DMS53 treated with DMSO at 0.1 percent for 48 hours (cell line): ENCODE measurements around the gene TMEM114.
"Not testable (repeated sequence)": the region's sequence is repeated elsewhere in the genome, so short reads cannot be mapped to it uniquely, and the experiment has no call there.

Source experiments
- DNase-seq: peaks from one replicate; lab custom pipeline; 2025; ENCODE audit not compliant: unreplicated experiment; lab: John Stamatoyannopoulos, UW

The TMEM114 gene

DNA sequence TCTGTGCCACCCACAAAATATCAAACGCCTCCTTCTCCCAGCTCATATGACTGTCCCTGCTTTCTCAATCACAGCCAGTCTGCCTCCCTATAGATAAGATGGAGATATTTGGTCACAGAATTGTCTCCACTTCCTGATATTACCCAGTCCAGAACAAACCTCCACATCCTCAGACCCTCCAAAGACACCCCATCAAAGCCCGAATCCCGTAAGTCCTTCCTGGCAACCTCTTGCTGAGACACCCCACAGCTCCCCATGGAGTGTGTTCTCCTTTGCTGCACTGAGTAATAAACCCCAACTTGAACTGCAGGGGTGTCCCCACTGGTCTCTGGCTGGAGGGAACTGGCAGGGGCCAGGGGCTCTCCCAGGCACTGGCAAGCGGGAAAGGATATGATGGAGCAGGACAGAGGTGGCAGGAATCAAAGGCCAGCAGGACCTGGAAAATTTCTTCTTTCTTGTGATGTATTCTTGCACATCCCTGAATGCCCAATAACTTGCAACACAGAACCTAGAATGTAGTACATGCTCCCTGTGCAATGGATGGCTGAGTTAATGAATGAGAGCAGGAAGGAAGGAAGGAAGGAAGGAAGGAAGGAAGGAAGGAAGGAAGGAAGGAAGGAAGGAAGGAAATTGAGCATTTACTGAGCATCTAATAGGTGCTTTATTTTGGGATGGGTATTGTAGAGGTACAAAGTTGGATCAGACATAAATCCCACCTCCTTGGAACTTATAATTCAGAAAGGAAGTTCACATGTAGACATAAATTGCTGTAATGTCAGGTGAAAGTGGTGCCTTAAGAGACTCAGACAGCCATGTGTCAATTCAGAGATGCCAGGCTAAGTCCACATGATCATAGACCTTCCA lies 13.9 kb downstream of the TMEM114 start:
- no peak for DNase-seq

DNA sequence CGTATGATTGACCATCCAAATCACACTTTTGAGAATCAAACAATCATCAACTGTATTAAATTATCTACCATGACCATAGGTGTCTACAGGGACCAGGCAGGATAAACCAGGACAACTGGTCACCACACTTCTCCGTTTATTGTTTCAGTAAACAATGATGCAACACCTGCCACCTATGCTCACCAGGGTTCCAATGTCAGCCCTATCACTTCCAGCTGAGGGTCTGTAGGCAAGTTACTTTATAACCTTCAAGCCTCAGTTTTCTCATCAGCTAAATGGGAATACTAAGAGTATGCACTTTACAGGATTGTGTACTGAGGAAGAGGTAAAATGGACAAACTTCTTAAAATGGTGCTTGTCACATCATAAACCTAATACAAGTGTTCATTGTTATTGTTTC lies 14.9 kb downstream of the TMEM114 start:
- no peak for DNase-seq

DNA sequence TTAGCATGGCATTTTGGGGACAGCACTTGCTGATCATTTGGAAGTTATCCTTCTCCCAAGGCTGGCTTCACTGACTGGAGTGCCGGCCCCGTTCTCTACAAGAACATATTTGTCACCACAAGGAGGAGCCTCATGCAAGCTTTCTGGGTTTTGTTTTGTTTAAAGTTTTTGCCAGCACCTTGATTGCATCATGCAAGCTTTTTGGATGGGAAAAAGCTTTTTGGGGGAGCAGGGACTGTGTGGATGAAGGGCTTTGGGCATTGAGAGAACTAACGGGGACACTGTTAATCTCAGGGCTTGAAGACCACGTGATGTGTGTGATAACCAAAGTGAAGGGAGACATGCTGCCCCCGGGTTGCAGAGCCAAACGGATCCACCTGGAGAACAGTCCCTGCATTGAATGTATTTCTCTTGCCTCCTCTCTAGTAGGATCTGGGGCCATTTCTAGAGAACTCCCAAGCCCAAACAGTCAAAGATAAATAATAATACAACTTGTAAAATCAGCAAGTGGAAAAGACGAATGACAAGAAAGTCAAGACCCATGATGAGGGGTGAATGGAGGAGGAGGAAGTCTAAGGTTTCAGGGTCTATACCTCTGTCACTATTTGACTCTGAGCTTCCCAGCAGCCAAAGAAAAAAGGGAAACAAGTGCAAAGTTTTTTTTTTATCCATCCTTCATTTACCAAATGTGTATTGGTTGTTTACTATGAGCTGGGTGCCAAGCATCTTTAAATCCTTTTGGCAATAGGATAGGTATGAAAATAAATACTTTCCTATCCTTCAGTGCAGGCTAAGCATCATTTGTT lies 17.2 kb downstream of the TMEM114 start:
- peak; percentile 8 for DNase-seq

DNA sequence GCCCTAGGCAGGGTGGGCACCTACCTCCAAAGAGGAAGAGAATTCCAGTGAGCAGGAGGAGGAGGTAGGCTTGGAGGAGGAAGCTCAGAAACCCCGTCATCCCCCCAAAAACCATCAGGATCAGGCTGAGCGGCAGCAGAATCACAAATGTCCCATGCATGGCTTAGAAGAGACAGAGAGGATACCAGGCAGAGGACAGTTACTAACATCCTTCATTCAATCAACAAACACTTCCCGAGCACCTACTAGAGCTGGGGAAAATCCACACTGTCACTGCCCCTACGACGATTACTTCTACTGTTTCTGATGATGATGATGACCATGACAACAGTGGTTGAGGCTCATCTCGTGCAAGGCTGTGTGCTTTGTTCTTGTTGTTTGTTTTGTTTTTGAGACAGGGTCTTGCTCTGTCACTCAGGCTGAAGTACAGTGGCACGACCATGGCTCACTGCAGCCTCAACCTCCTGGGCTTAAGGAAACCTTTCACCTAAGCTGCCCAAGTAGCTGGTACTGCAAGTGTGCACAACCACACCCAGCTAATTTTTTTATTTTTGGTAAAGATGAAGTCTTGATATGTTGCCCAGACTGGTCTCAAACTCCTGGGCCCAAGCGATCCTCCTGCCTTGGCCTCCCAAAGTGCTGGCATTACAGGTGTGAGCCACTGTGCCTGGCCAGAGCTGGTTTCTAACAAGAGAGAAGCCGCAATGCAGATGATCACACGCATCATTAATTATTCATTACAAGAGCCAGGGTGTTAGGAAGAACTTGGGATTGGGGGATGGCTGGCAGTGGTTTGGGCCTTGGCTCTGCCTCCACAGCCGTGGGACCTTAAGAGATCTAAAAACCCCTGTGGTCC lies 18.0 kb downstream of the TMEM114 start:
- DNase-seq, result no peak

DNA sequence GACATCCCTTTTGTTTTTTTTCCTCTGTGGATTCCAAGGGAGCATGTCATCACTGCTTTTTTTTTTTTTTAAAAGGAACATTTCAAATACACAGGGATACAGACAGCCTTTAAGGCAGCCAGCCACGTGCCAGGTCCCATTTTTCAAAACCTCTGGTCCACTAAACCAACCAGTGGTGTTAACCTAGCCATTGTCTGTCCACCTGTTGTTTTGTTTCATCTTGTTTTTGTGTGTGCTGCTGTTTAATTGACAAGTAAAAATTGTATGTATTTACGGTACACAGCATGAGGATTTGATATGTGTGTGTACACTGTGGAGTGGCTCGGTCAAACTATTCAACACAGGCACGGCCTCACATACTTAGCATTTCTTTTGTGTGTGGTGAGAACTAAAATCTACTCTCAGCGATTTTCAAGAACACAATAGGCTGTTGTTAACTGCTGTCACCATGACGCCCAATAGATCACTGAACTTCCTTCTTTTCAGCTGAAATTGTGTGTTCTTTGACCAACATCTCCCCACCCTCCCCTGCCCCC lies 19.2 kb downstream of the TMEM114 start:
- no peak for DNase-seq

DNA sequence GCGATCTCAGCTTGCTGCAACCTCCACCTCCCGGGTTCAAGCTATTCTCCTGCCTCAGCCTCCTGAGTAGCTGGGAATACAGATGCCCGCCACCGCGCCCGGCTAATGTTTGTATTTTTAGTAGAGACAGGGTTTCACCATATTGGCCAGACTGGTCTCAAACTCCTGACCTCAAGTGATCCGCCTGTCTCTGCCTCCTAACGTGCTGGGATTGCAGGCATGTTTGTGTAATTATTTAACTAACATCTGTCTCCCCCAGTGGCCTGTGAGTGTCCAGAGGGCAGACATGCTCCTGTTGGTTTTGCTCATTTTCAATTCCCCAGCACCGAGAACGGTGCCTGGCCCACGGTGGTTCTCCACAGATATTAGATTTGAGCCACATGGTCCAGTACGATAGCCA lies 19.9 kb downstream of the TMEM114 start:
- not testable (repeated sequence) for DNase-seq

DNA sequence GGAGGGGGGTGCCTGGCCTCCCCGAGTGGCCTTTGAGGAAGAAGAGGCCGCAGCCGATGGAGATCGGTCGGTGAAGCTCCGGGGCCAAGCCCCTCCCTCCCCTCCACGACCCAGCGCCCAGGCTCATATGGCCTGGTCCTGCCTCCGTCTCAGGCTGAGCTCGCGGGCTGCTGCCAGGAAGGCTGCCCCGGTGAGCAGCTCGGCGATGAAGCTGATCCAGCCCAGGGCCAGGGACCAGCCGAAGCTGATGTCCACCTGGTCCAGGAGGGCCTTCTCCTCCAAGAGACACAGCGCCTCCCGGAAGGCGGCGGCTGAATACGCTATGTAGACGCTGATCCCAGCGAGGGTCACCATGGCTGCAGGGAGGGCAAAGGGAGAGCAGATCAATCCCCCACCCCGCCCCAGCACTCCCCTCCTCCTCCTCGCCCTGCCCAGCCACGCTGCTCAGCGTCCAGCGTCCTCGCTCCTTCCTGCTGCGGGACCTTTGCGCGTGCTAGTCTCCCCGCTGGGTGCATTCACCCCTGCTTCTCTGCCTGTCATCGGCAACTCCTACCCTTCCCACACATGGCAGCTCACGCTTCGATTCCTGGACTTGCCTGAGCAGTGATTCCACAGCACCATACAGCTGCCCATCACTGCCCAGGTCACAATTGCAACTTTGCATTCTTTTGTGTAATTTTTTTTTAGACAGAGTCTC lies 20.5 kb downstream of the TMEM114 start:
- no peak for DNase-seq

DNA sequence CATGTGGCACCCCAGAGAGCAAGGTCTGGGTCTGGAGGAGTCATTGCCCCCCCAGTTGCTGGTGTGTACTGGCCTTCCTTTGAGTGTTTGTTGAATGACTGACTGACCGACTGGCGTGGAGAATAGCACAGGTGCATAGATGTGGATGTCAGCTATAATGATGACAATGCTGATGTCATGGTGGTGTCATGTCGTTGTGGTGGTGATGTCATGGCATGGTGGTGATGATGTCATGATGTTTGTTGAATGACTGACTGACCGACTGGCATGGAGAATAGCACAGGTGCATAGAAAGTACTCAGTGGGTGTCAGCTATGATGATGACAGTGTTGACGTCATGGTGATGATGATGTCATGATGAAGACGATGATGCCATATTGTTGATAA lies 22.1 kb downstream of the TMEM114 start:
- no peak for DNase-seq

DNA sequence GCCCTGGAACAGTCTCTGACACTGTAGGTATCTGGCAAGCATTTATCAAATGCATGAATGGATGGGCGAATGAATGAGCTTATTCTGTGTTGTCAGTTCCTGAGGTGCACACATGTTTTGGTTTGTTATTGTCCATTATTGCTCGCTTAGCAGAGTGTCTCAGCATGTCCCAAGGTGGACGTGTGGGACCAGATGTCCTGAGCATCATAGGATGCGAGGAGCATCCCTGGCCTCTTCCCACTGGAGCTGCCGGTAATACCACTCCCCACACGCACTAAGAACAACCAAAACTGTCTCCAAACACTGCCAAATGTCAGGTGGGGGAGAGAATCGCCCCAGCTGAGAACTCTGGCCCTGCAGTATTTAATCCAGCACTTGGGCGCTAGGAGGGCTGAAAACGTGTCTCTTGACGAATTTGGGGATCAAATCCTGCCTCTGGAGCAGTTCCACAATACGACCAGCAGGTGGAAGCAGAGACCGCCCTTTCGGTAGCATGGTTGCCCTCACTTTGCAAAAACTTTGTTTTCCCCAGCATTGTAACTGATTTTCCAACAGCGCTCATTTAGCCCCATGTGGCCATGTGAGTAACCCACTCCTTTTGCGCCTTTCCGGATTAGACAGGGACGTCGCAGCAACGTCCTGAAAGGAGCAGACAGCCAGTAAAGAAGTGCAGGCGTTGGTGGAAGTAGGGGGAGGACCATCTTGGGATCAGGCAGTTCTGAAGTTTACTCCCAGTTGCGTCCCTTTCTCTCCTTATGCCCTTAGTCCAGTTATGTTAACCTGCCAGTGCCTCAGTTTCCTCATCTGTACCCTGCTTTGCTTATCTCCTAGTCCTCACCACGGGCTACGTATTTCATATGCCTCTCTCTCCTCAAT lies 22.7 kb downstream of the TMEM114 start:
- DNase-seq, result peak; percentile 76

DNA sequence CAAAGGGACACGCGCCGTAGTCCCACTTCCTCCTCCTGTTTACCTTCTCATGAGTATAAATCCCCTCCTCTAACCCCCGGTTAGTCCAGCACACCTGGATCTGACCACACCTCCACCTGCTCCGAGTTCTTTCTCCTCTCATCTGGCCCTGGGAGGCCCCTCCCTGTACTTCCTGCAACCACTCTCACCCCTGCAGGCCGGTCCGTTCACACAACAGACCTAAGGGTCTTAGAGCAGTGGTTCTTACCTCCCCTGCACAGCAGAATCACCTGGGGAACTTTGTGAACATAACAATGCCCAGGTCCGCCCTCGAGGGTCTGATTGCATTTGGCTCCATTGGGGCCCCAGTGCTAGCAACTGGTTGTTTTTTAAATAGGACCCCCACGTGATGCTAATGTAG lies 24.8 kb downstream of the TMEM114 start:
- no peak for DNase-seq

DNA sequence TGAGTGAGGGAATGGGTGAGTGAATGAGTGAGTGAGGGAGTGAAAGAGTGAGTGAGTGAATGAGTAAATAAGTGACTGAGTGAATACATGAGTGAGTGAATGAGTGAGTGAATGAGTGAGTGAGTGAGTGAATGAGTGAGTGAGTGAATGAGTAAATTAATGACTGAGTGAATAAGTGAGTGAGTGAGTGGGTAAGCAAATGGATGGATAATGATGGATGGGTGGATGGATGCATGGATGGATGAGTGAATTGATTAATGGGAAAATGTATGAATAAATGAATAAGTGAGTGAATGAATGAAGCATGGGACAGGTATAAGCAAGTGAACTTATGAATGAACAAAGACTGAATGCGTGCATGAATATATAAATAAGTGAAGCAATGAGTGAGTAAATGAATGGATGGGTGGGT lies 25.4 kb downstream of the TMEM114 start:
- no peak for DNase-seq

DNA sequence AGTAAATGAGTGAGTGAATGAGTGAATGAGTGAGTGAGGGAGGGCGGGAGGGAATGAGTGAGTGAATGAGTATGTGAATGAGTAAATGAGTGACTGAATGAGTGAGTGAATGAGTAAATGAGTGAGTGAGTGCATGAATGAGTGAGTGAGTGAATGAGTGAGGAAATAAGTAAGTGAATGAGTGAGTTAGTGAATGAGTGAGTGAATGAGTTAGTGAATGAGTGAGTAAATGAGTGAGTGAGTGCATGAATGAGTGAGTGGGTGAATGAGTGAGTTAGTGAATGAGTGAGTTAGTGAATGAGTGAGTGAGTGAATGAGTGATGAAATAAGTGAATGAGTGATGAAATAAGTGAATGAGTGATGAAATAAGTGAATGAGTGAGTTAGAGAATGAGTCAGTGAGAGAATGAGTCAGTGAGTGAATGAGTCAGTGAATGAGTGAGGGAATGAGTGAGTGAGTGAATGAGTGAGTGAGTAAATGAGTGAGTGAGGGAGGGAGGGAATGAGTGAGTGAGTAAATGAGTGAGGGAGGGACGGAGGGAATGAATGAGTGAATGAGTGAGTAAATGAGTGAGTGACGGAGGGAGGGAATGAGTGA lies 26.3 kb downstream of the TMEM114 start:
- not testable (repeated sequence) for DNase-seq

DNA sequence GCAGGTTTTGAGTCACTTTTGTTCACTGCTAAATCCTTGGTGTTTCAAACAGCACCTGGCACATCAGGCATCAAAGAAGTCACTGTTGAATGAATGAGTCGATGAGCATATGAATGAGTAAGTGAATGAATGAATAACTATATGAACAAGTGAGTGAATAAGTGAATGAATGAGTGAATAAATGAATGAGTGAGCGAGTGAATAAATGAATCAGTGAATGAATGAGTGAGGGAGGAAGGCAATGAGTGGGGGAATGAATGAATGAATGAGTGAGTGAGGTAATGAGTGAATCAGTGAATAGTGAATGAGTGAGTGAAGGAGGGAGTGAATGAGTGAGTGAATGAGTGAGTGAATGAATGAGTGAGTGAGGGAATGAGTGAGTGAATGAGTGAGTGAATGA lies 28.8 kb downstream of the TMEM114 start:
- DNase-seq, result no peak

DNA sequence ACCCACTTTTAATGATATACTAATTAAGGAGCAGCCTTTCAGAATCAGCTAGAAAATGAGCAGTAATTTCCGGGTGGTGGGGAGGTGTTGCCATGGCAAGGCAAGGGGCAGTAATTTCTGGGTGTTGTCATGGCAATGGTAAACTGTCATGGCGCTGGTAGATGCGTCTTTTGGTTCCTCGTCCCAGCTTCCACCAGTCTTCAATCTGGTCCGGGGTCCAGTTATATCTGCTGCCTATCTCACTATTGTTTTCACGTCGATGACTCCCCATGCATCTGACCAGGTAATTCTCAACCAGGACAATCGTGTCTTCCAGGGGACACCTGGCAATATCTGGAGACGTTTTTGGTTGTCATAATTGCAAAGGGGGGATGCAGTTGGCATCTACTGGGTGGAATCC lies 34.9 kb downstream of the TMEM114 start:
- no peak for DNase-seq

DNA sequence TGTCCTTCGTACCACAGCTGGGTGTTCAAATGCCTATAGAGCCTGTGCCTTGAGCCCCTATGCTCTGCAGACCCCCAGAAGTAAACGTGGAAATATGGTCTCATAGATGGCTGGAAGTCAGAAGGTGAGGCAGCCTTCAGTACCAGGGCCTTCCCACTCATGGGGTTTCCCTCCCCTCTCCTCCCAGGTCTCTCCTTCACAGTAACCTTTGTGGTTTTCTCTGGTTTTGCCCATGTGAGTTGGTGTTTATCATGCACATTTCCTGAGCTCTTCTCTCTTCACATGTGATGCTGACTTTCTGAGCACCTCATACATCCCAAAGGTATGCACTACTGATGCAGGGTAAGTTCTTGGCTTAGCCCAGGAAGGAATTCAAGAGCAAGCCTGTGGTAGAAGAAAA lies 35.4 kb downstream of the TMEM114 start:
- DNase-seq, result no peak

DNA sequence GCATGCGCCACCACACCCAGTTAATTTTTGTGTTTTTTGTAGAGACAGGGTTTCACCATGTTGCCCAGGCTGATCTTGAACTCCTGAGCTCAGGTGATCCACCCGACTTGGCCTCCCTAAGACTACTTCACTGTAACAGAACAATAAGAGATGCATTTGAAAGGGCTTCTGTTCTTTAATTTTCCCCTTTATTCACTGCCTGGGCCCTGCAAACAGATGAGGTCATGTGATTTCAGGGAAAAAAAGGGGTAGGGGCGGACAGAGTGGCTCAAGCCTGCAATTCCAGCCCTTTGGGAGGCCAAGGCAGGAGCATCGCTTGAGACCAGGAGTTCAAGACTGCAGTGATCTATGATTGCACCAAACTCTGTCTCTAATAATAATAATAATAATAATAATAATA lies 36.3 kb downstream of the TMEM114 start:
- no peak for DNase-seq

DNA sequence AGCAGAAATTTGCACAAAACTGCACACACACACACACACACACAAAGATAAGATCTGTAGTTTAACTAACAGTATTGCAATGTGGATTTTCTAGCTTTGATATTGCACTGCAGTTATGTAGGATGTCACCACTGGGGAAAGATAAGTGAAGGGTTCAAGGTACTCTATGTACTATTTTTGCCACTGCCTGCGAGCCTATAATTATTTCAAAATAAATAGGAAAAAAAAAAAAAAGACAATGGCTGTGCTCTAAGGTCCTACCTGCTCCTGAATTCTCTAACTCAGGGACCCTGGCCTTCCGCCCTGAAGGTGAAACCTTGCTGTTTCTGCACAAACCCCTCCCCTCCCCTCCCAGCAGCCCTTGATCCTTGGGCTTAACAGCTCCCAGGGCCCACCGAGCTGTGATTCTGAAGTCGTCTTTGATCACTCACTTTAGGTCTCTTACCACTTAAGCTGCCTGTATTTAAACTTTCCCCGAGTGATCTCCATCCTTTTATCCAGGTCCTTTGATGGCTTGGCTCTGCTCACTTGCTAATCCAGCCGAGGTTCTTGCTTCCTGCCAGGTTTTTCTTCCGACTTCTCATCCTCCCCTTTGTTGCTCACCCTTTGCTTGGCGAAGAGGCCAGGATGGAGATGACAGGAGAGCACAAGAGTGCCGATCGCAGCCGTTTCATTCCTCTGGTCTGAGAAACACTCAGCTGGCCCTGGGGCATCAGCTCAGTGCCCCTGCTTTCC lies 37.7 kb downstream of the TMEM114 start:
- DNase-seq, result no peak
